HEK293 (cell line): ENCODE results near the gene PHLDB1.

ENCODE experiments used
- GLI2 ChIP-seq: fragments of 450-650 bp; formaldehyde crosslinking; IDR thresholded peaks from 2 replicates; pipeline ENCODE4; 2017; ENCODE audit warnings: missing biosample characterization, missing genetic modification characterization, low read depth, borderline replicate concordance
- HOXC10 ChIP-seq: sonication (generic); formaldehyde crosslinking; IDR thresholded peaks from 2 replicates; pipeline ENCODE4 v1.8.1; 2023; ENCODE audit warnings: mild to moderate bottlenecking, missing genetic modification reagents
- KLF8 ChIP-seq: fragments of 450-650 bp; formaldehyde crosslinking; IDR thresholded peaks from 2 replicates; pipeline ENCODE4 v1.5.1; 2016; ENCODE audit warnings: missing biosample characterization, missing genetic modification characterization
- KLF9 ChIP-seq: fragments of 450-650 bp; formaldehyde crosslinking; IDR thresholded peaks from 2 replicates; pipeline ENCODE4 v1.5.1; 2016; ENCODE audit warnings: missing biosample characterization, missing genetic modification characterization, low read depth
- MZF1 ChIP-seq: fragments of 450-650 bp; formaldehyde crosslinking; IDR thresholded peaks from 2 replicates; pipeline ENCODE4 v1.5.1; 2017; ENCODE audit warnings: missing biosample characterization, missing genetic modification characterization, borderline replicate concordance
- OSR2 ChIP-seq: fragments of 450-650 bp; formaldehyde crosslinking; IDR thresholded peaks from 2 replicates; pipeline ENCODE4 v1.5.1; 2016; ENCODE audit warnings: missing biosample characterization, missing genetic modification characterization
- OVOL3 ChIP-seq: fragments of 450-650 bp; formaldehyde crosslinking; IDR thresholded peaks from 2 replicates; pipeline ENCODE4 v1.5.1; 2016; ENCODE audit warnings: missing biosample characterization, missing genetic modification characterization
- ZBTB7A ChIP-seq: fragments of 450-650 bp; formaldehyde crosslinking; IDR thresholded peaks from 2 replicates; pipeline ENCODE4 v1.5.1; 2016; ENCODE audit warnings: low read depth, missing biosample characterization, missing genetic modification characterization
- ZFP37 ChIP-seq: fragments of 450-650 bp; formaldehyde crosslinking; IDR thresholded peaks from 2 replicates; pipeline ENCODE4 v1.5.1; 2016; ENCODE audit warnings: missing biosample characterization, missing genetic modification characterization
- ZNF140 ChIP-seq: fragments of 450-650 bp; formaldehyde crosslinking; IDR thresholded peaks from 2 replicates; pipeline ENCODE4 v1.5.1; 2016; ENCODE audit warnings: missing biosample characterization, missing genetic modification characterization
- ZNF157 ChIP-seq: fragments of 450-650 bp; formaldehyde crosslinking; IDR thresholded peaks from 2 replicates; pipeline ENCODE4 v1.5.1; 2016; ENCODE audit warnings: missing biosample characterization, missing genetic modification characterization
- ZNF174 ChIP-seq: fragments of 450-650 bp; formaldehyde crosslinking; IDR thresholded peaks from 2 replicates; pipeline ENCODE4 v1.5.0; 2017; ENCODE audit warnings: missing biosample characterization, mild to moderate bottlenecking, missing genetic modification characterization
- ZNF223 ChIP-seq: fragments of 450-650 bp; formaldehyde crosslinking; IDR thresholded peaks from 2 replicates; pipeline ENCODE4 v1.5.1; 2016; ENCODE audit warnings: missing biosample characterization, missing genetic modification characterization
- ZNF335 ChIP-seq: fragments of 450-650 bp; formaldehyde crosslinking; conservative IDR thresholded peaks from 2 replicates; pipeline ENCODE4 v1.5.1; 2016; ENCODE audit warnings: missing biosample characterization, missing genetic modification characterization
- ZNF354C ChIP-seq: fragments of 450-650 bp; formaldehyde crosslinking; IDR thresholded peaks from 2 replicates; pipeline ENCODE4 v1.5.1; 2016; ENCODE audit warnings: missing biosample characterization, missing genetic modification characterization, low read depth, borderline replicate concordance
- ZNF514 ChIP-seq: fragments of 450-650 bp; formaldehyde crosslinking; IDR thresholded peaks from 2 replicates; pipeline ENCODE4 v1.5.1; 2016; ENCODE audit warnings: missing biosample characterization, missing genetic modification characterization
- ZNF558 ChIP-seq: fragments of 450-650 bp; formaldehyde crosslinking; IDR thresholded peaks from 2 replicates; pipeline ENCODE4 v1.5.1; 2016; ENCODE audit warnings: missing biosample characterization, missing genetic modification characterization
- ZNF600 ChIP-seq: fragments of 450-650 bp; formaldehyde crosslinking; IDR thresholded peaks from 2 replicates; pipeline ENCODE4 v1.5.1; 2016; ENCODE audit warnings: missing biosample characterization, missing genetic modification characterization
- ZNF747 ChIP-seq: fragments of 450-650 bp; formaldehyde crosslinking; IDR thresholded peaks from 2 replicates; pipeline ENCODE4 v1.5.1; 2016; ENCODE audit warnings: missing biosample characterization, missing genetic modification characterization
- ZXDB ChIP-seq: fragments of 450-650 bp; formaldehyde crosslinking; IDR thresholded peaks from 2 replicates; pipeline ENCODE4 v1.5.1; 2016; ENCODE audit warnings: missing biosample characterization, missing genetic modification characterization
- TF ChIP-seq, protein P1 (sequence below): fragments of 450-650 bp; formaldehyde crosslinking; IDR thresholded peaks from 2 replicates; pipeline ENCODE4 v1.5.1; 2016; ENCODE audit warnings: missing biosample characterization, missing genetic modification characterization
- TF ChIP-seq, protein P2 (sequence below): fragments of 450-650 bp; formaldehyde crosslinking; IDR thresholded peaks from 2 replicates; pipeline ENCODE4 v1.5.1; 2017; ENCODE audit warnings: missing biosample characterization, missing genetic modification characterization
- TF ChIP-seq, protein P3 (sequence below): IDR thresholded peaks from 2 replicates; pipeline ENCODE4 v1.6.1; 2011; ENCODE audit warnings: mild to moderate bottlenecking, low read depth, low read length, borderline replicate concordance
- TF ChIP-seq, protein P4 (sequence below): fragments of 450-650 bp; formaldehyde crosslinking; IDR thresholded peaks from 2 replicates; pipeline ENCODE4 v1.5.1; 2016; ENCODE audit warnings: missing biosample characterization, missing genetic modification characterization
- TF ChIP-seq, protein P5 (sequence below): fragments of 450-650 bp; formaldehyde crosslinking; IDR thresholded peaks from 2 replicates; pipeline ENCODE4 v1.5.1; 2016; ENCODE audit warnings: missing biosample characterization, missing genetic modification characterization, low read depth
- TF ChIP-seq, protein P6 (sequence below): fragments of 450-650 bp; formaldehyde crosslinking; IDR thresholded peaks from 2 replicates; pipeline ENCODE4 v1.5.1; 2017; ENCODE audit warnings: missing biosample characterization, missing genetic modification characterization
- TF ChIP-seq, protein P7 (sequence below): fragments of 450-650 bp; formaldehyde crosslinking; IDR thresholded peaks from 2 replicates; pipeline ENCODE4 v1.5.1; 2016; ENCODE audit warnings: missing biosample characterization, missing genetic modification characterization

The PHLDB1 gene

DNA sequence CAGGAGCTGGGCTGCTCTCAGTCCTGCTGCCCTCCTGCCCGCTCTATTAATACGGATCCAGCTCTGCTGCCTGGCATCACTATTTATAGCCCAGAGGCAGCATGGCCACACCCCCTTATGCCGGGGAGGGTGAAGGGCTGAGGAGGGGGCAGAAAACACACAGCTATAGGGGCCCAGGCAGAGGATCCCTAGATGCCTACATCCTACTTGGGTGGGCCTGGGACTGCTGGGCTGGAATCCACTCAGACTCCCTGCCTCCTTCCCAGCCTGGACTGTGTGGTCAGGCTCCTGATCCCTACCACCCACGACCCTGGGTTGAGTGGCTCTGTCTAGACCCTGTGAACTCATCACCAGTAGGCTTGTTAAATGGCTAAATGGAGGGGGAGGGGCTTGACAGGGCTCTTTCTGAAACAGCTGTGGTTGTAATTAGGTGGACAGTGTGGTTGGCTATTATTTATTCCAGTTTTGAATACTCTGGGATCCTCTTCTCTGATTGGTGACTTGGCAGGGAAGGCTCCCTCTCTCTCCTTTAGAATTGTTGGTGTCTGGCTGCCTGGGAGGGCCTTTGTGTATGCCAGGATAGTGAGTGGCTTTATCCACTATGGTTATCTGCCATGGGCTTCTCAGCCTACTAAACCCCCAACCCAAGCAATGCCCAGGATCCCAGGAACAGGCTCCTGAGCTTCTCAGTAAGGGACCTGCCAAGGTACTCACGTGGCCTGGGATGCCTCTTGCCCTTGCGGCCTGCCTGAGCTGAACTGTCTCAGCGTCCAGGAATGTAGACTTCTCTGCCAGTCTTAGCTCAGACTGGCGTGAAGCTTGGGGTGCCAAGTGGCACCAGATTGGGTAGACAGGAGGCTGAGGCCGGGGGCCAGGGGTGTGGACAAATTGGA lies 15.2 kb downstream of the PHLDB1 start (continued):
- TF ChIP-seq, protein P1, sequence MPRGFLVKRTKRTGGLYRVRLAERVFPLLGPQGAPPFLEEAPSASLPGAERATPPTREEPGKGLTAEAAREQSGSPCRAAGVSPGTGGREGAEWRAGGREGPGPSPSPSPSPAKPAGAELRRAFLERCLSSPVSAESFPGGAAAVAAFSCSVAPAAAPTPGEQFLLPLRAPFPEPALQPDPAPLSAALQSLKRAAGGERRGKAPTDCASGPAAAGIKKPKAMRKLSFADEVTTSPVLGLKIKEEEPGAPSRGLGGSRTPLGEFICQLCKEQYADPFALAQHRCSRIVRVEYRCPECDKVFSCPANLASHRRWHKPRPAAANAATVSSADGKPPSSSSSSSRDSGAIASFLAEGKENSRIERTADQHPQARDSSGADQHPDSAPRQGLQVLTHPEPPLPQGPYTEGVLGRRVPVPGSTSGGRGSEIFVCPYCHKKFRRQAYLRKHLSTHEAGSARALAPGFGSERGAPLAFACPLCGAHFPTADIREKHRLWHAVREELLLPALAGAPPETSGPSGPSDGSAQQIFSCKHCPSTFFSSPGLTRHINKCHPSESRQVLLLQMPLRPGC (tag by site-specific recombination): no peak
- TF ChIP-seq ZNF558 (tag by site-specific recombination) (no peak), HOXC10 (CRISPR knock-in tag) (no peak), MZF1 (tag by site-specific recombination) (no peak), ZNF157 (no peak), ZXDB (no peak), GLI2 (tag by site-specific recombination) (no peak), ZFP37 (tag by site-specific recombination) (no peak), ZNF335 (tag by site-specific recombination) (no peak), ZNF600 (tag by site-specific recombination) (peak; percentile 61), ZBTB7A (tag by site-specific recombination) (no peak), ZNF223 (no peak), KLF9 (tag by site-specific recombination) (peak; percentile 28; the same call in 1 of the 2 replicates), KLF8 (no peak), ZNF140 (tag by site-specific recombination) (no peak), OSR2 (tag by site-specific recombination) (0 out of 2 replicates have a peak, but pooled peaks have one; percentile 26), OVOL3 (no peak), ZNF747 (tag by site-specific recombination) (no peak), ZNF354C (tag by site-specific recombination) (no peak), ZNF174 (tag by site-specific recombination) (no peak), ZNF514 (tag by site-specific recombination) (no peak)
- TF ChIP-seq, protein P2, sequence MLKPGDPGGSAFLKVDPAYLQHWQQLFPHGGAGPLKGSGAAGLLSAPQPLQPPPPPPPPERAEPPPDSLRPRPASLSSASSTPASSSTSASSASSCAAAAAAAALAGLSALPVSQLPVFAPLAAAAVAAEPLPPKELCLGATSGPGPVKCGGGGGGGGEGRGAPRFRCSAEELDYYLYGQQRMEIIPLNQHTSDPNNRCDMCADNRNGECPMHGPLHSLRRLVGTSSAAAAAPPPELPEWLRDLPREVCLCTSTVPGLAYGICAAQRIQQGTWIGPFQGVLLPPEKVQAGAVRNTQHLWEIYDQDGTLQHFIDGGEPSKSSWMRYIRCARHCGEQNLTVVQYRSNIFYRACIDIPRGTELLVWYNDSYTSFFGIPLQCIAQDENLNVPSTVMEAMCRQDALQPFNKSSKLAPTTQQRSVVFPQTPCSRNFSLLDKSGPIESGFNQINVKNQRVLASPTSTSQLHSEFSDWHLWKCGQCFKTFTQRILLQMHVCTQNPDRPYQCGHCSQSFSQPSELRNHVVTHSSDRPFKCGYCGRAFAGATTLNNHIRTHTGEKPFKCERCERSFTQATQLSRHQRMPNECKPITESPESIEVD (tag by site-specific recombination): no peak
- TF ChIP-seq, protein P3, sequence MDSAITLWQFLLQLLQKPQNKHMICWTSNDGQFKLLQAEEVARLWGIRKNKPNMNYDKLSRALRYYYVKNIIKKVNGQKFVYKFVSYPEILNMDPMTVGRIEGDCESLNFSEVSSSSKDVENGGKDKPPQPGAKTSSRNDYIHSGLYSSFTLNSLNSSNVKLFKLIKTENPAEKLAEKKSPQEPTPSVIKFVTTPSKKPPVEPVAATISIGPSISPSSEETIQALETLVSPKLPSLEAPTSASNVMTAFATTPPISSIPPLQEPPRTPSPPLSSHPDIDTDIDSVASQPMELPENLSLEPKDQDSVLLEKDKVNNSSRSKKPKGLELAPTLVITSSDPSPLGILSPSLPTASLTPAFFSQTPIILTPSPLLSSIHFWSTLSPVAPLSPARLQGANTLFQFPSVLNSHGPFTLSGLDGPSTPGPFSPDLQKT: no peak
- TF ChIP-seq, protein P4, sequence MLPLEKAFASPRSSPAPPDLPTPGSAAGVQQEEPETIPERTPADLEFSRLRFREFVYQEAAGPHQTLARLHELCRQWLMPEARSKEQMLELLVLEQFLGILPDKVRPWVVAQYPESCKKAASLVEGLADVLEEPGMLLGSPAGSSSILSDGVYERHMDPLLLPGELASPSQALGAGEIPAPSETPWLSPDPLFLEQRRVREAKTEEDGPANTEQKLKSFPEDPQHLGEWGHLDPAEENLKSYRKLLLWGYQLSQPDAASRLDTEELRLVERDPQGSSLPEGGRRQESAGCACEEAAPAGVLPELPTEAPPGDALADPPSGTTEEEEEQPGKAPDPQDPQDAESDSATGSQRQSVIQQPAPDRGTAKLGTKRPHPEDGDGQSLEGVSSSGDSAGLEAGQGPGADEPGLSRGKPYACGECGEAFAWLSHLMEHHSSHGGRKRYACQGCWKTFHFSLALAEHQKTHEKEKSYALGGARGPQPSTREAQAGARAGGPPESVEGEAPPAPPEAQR (tag by site-specific recombination): no peak
- TF ChIP-seq, protein P5, sequence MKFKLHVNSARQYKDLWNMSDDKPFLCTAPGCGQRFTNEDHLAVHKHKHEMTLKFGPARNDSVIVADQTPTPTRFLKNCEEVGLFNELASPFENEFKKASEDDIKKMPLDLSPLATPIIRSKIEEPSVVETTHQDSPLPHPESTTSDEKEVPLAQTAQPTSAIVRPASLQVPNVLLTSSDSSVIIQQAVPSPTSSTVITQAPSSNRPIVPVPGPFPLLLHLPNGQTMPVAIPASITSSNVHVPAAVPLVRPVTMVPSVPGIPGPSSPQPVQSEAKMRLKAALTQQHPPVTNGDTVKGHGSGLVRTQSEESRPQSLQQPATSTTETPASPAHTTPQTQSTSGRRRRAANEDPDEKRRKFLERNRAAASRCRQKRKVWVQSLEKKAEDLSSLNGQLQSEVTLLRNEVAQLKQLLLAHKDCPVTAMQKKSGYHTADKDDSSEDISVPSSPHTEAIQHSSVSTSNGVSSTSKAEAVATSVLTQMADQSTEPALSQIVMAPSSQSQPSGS: no peak
- TF ChIP-seq, protein P6, sequence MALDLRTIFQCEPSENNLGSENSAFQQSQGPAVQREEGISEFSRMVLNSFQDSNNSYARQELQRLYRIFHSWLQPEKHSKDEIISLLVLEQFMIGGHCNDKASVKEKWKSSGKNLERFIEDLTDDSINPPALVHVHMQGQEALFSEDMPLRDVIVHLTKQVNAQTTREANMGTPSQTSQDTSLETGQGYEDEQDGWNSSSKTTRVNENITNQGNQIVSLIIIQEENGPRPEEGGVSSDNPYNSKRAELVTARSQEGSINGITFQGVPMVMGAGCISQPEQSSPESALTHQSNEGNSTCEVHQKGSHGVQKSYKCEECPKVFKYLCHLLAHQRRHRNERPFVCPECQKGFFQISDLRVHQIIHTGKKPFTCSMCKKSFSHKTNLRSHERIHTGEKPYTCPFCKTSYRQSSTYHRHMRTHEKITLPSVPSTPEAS (tag by site-specific recombination): no peak
- TF ChIP-seq, protein P7, sequence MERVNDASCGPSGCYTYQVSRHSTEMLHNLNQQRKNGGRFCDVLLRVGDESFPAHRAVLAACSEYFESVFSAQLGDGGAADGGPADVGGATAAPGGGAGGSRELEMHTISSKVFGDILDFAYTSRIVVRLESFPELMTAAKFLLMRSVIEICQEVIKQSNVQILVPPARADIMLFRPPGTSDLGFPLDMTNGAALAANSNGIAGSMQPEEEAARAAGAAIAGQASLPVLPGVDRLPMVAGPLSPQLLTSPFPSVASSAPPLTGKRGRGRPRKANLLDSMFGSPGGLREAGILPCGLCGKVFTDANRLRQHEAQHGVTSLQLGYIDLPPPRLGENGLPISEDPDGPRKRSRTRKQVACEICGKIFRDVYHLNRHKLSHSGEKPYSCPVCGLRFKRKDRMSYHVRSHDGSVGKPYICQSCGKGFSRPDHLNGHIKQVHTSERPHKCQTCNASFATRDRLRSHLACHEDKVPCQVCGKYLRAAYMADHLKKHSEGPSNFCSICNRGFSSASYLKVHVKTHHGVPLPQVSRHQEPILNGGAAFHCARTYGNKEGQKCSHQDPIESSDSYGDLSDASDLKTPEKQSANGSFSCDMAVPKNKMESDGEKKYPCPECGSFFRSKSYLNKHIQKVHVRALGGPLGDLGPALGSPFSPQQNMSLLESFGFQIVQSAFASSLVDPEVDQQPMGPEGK (tag by site-specific recombination): 0 out of 2 replicates have a peak, but pooled peaks have one; percentile 18
